ENCODE results near the gene KCNJ16. TPM values are rescaled to one million over a fixed set of nuclear protein-coding genes. Genes with fewer than 3 reads are reported as not detected.

Gene KCNJ16
- total RNA-seq, 4 donors from 2014 or later, result 2.4 to 36.2 (median 22.4) TPM

GRCh38 chr17:70183508-70183907, 108.5 kb downstream of the KCNJ16 start:
- H3K4me3 ChIP-seq, result no peak overlapping the region
- H3K36me3 ChIP-seq, result no peaks in the 10 kb centered on the region
- H3K9me3 ChIP-seq, result no peaks in the 10 kb centered on the region
- H3K27ac ChIP-seq, result no peak overlapping the region
- TF ChIP-seq POLR2A (IDR thresholded peaks at IDR 0.05) (no peak), CTCF (IDR thresholded peaks at IDR 0.05) (no peak), EP300 (IDR thresholded peaks at IDR 0.05) (no peak)
- WGBS, 2 donors, result 86% methylated on average over 4 of the region's 4 CpGs
- no peaks in the 10 kb centered on the region for H3K4me1 ChIP-seq
- no peak for DNase-seq (ENCODE audit: low spot score in 2 of 2)
- no peaks in the 10 kb centered on the region for H3K27me3 ChIP-seq

GRCh38 chr17:70184207-70184606, 109.2 kb downstream of the KCNJ16 start:
- TF ChIP-seq CTCF (IDR thresholded peaks at IDR 0.05) (no peak), POLR2A (IDR thresholded peaks at IDR 0.05) (no peak), EP300 (IDR thresholded peaks at IDR 0.05) (no peak)
- H3K4me1 ChIP-seq, result no peaks in the 10 kb centered on the region

GRCh38 chr17:70184770-70185169, 109.7 kb downstream of the KCNJ16 start:
- no peaks in the 10 kb centered on the region for H3K9me3 ChIP-seq
- H3K4me1 ChIP-seq, result no peaks in the 10 kb centered on the region
- 64% methylated on average over 4 of the region's 4 CpGs for WGBS, 2 donors
- H3K27ac ChIP-seq, result no peak overlapping the region
- TF ChIP-seq EP300 (IDR thresholded peaks at IDR 0.05), result no peak
- TF ChIP-seq POLR2A (IDR thresholded peaks at IDR 0.05), result no peak
- no peak for TF ChIP-seq CTCF (IDR thresholded peaks at IDR 0.05)
- no peak overlapping the region for H3K4me3 ChIP-seq
- H3K27me3 ChIP-seq, result no peaks in the 10 kb centered on the region
- no peak for DNase-seq (ENCODE audit: low spot score in 2 of 2)
- no peaks in the 10 kb centered on the region for H3K36me3 ChIP-seq

More at GRCh38 chr17:70184207-70184606, 109.2 kb downstream of the KCNJ16 start:
- Histone ChIP-seq H3K4me3 (no peak overlapping the region), H3K9me3 (no peaks in the 10 kb centered on the region), H3K27ac (no peak overlapping the region), H3K36me3 (no peaks in the 10 kb centered on the region), H3K27me3 (no peaks in the 10 kb centered on the region)
- DNase-seq (ENCODE audit: low spot score in 2 of 2), result no peak

Other genes with a start within 250 kb of the KCNJ16 start
- gene KCNJ2, start 94.3 kb downstream of the KCNJ16 start, total RNA-seq, result 10 to 100 TPM in 1 of 4 donors, 1 to 10 TPM in 3; 2.7 to 18.0 (median 6.7) TPM